A673 (cell line): ENCODE data around the gene SETD4. TPM values are rescaled to one million over a fixed set of nuclear protein-coding genes. Genes with fewer than 3 reads are reported as not detected.
"Not testable (repeated sequence)": the region's sequence is repeated elsewhere in the genome, so short reads cannot be mapped to it uniquely, and the experiment has no call there.

Experiments
- BruUV-seq: library from RNA; stranded (reverse); fragments of 400-500 nt; replicated peaks from 2 replicates; lab custom pipeline; 2021; lab: Mats Ljungman, UMichigan
- CTCF ChIA-PET: fragments of 300-600 bp; sonication (Branson Sonifier 250); formaldehyde crosslinking; loops from one replicate; lab custom pipeline; 2022; ENCODE audit warnings: antibody characterized with exemption; lab: Charles Lee
- POLR2A ChIA-PET: fragments of 300-600 bp; sonication (Branson Sonifier 250); formaldehyde crosslinking; loops from one replicate; lab custom pipeline; 2022; ENCODE audit warnings: antibody characterized with exemption; ENCODE audit not compliant: low non-redundant PET; lab: Charles Lee
- DNase-seq: peaks from one replicate; pipeline ENCODE4 v3.0.0-alpha.2; 2015; ENCODE audit warnings: low spot score
- H3K27ac ChIP-seq: fragments of 200-600 bp; sonication (generic); 2 replicates; pipeline ENCODE4 v1.5.1; 2016; ENCODE audit warnings: mixed run types, low read depth, mild to moderate bottlenecking, mixed read lengths, antibody characterized with exemption, low read length; ENCODE audit not compliant: poor library complexity, severe bottlenecking
- H3K27me3 ChIP-seq: fragments of 200-600 bp; sonication (generic); replicated peaks from 2 replicates; pipeline ENCODE4 v1.6.1; 2017; ENCODE audit warnings: mixed run types, low read depth, mild to moderate bottlenecking, mixed read lengths, antibody characterized with exemption, low read length; ENCODE audit not compliant: insufficient read depth, poor library complexity
- H3K36me3 ChIP-seq: fragments of 200-600 bp; sonication (generic); 2 replicates; pipeline ENCODE4 v1.6.1; 2016; ENCODE audit warnings: mixed run types, mild to moderate bottlenecking, mixed read lengths, antibody characterized with exemption, low read length; ENCODE audit not compliant: insufficient read depth, poor library complexity, severe bottlenecking
- H3K4me1 ChIP-seq: fragments of 200-600 bp; sonication (generic); 2 replicates; pipeline ENCODE4 v1.6.1; 2017; ENCODE audit warnings: mixed run types, mild to moderate bottlenecking, mixed read lengths, antibody characterized with exemption, low read length; ENCODE audit not compliant: insufficient read depth, poor library complexity, severe bottlenecking
- H3K4me3 ChIP-seq: fragments of 200-600 bp; sonication (generic); 2 replicates; pipeline ENCODE4 v1.5.1; 2016; ENCODE audit warnings: low read depth, mixed run types, mild to moderate bottlenecking, mixed read lengths, low read length; ENCODE audit not compliant: poor library complexity, severe bottlenecking
- H3K9me3 ChIP-seq: fragments of 200-600 bp; sonication (generic); 2 replicates; pipeline ENCODE4 v1.6.1; 2016; ENCODE audit warnings: mixed run types, low read depth, mild to moderate bottlenecking, mixed read lengths, antibody characterized with exemption, low read length; ENCODE audit not compliant: poor library complexity, severe bottlenecking
- CTCF ChIP-seq: fragments of 300-800, 200-600 bp; sonication (generic); conservative IDR thresholded peaks from 2 replicates; pipeline ENCODE4 v1.5.1; 2017; ENCODE audit warnings: low read depth, mild to moderate bottlenecking, antibody characterized with exemption, low read length, moderate library complexity, mixed read lengths
- EZH2 ChIP-seq: fragments of 200-600 bp; sonication (generic); IDR thresholded peaks from 2 replicates; pipeline ENCODE4 v1.6.1; 2017; ENCODE audit warnings: borderline replicate concordance, low read depth, mild to moderate bottlenecking, mixed read lengths, antibody characterized with exemption, low read length; ENCODE audit not compliant: poor library complexity, severe bottlenecking
- intact Hi-C: fragments of 100-400 bp; cut with micrococcal nuclease; formaldehyde crosslinking; loops from one replicate; pipeline ENCODE4 v1.10.0; 2022; ENCODE audit not compliant: unreplicated experiment
- total RNA-seq: library from RNA; stranded (reverse); gene quantifications from 2 replicates; pipeline ENCODE4 v1.2.3, GENCODE V29; 2021

SETD4 gene
- total RNA-seq, 1 experiment from 2014 or later, result 29.3 TPM

GRCh38 chr21:36076878-36077655 lies 16.7 kb upstream of the SETD4 start:
- H3K27me3 ChIP-seq, result no peaks in the 10 kb centered on the region
- H3K4me3 ChIP-seq, result no peak overlapping the region
- no peaks in the 10 kb centered on the region for H3K9me3 ChIP-seq
- DNase-seq, result no peak
- ChIA-PET CTCF (no interaction called here), POLR2A (no interaction called here)
- TF ChIP-seq CTCF, result no peak
- TF ChIP-seq EZH2, result no peak
- intact Hi-C loops, result no loop called here
- H3K36me3 ChIP-seq, result peaks cover 8% of the 10 kb centered on the region
- no peak overlapping the region for H3K27ac ChIP-seq
- H3K4me1 ChIP-seq, result no peaks in the 10 kb centered on the region
- no TSS peak for BruUV-seq

- no peak for DNase-seq
- ChIA-PET CTCF (no interaction called here), POLR2A (interaction anchor here (0.7 kb wide), 1 partner anchor 47 kb away, joined by 4 read pairs; no protein-coding TSS in a partner anchor)
- no peaks in the 10 kb centered on the region for H3K27me3 ChIP-seq
- H3K27ac ChIP-seq, result no peak overlapping the region
- peaks cover 16% of the 10 kb centered on the region for H3K36me3 ChIP-seq
- BruUV-seq, result no TSS peak
- no peaks in the 10 kb centered on the region for H3K9me3 ChIP-seq
- H3K4me1 ChIP-seq, result peaks cover 7% of the 10 kb centered on the region
- intact Hi-C loops, result no loop called here
- H3K4me3 ChIP-seq, result no peak overlapping the region
- TF ChIP-seq CTCF (no peak), EZH2 (no peak)
Measured at GRCh38 chr21:36075953-36076352, 15.6 kb upstream of the SETD4 start.

GRCh38 chr21:36075171-36075570 lies 14.8 kb upstream of the SETD4 start:
- no peak overlapping the region for H3K4me3 ChIP-seq
- H3K27ac ChIP-seq, result no peak overlapping the region
- peaks cover 13% of the 10 kb centered on the region for H3K4me1 ChIP-seq
- no peak for DNase-seq
- no peak for TF ChIP-seq CTCF
- TF ChIP-seq EZH2, result no peak
- H3K36me3 ChIP-seq, result peaks cover 16% of the 10 kb centered on the region
- H3K27me3 ChIP-seq, result no peaks in the 10 kb centered on the region
- BruUV-seq, result no TSS peak
- ChIA-PET CTCF (no interaction called here), POLR2A (no interaction called here)
- no peaks in the 10 kb centered on the region for H3K9me3 ChIP-seq
- intact Hi-C loops, result no loop called here

- POLR2A ChIA-PET, result not testable (repeated sequence)
Measured at GRCh38 chr21:36073911-36074310, 13.6 kb upstream of the SETD4 start.

More at GRCh38 chr21:36073911-36074310, 13.6 kb upstream of the SETD4 start:
- CTCF ChIA-PET, H3K27ac ChIP-seq, H3K4me3 ChIP-seq, H3K27me3 ChIP-seq, intact Hi-C loops, BruUV-seq, DNase-seq, H3K9me3 ChIP-seq: not testable (repeated sequence)
- Histone ChIP-seq H3K4me1 (peaks cover 13% of the 10 kb centered on the region), H3K36me3 (peaks cover 16% of the 10 kb centered on the region)
